Endometrium (tissue), 2 donors: Measurements from ENCODE around the gene MAGI1.

Experiments used
- FAIRE-seq: peaks from 2 replicates; lab custom pipeline; 2012; peaks lifted over from hg19 to GRCh38; lab: Jason Lieb, UNC
- donor health status: control.
- donor health status: control.

Gene MAGI1

GRCh38 chr3:65971293-65972252, 67.1 kb downstream of the MAGI1 start:
- FAIRE-seq, result no peak

- FAIRE-seq, result no peak
These were observed 69.7 kb downstream of the MAGI1 start for GRCh38 chr3:65968996-65969395.

GRCh38 chr3:65967451-65967850, 71.3 kb downstream of the MAGI1 start:
- FAIRE-seq, result no peak

GRCh38 chr3:65964838-65965237, 73.9 kb downstream of the MAGI1 start:
- FAIRE-seq, result no peak

GRCh38 chr3:65963787-65964677, 74.7 kb downstream of the MAGI1 start:
- no peak for FAIRE-seq

GRCh38 chr3:65961733-65962132, 77.0 kb downstream of the MAGI1 start:
- no peak for FAIRE-seq

GRCh38 chr3:65961128-65961527, 77.6 kb downstream of the MAGI1 start:
- no peak for FAIRE-seq

GRCh38 chr3:65960087-65960486, 78.6 kb downstream of the MAGI1 start:
- FAIRE-seq, result no peak

- no peak for FAIRE-seq
These were observed 80.5 kb downstream of the MAGI1 start for GRCh38 chr3:65958216-65958615.

- no peak for FAIRE-seq
These were observed 82.8 kb downstream of the MAGI1 start for GRCh38 chr3:65955792-65956477.

- no peak for FAIRE-seq
These were observed 84.6 kb downstream of the MAGI1 start for GRCh38 chr3:65953881-65954733.

- FAIRE-seq, result no peak
These were observed 85.4 kb downstream of the MAGI1 start for GRCh38 chr3:65953301-65953812.

- FAIRE-seq, result no peak
These were observed 85.9 kb downstream of the MAGI1 start for GRCh38 chr3:65952842-65953241.

- no peak for FAIRE-seq
These were observed 86.7 kb downstream of the MAGI1 start for GRCh38 chr3:65951836-65952505.

- FAIRE-seq, result no peak
These were observed 88.1 kb downstream of the MAGI1 start for GRCh38 chr3:65950340-65951326.

GRCh38 chr3:65948841-65949573, 89.7 kb downstream of the MAGI1 start:
- peak; percentile 15 for FAIRE-seq

GRCh38 chr3:65946438-65946837, 92.3 kb downstream of the MAGI1 start:
- FAIRE-seq, result no peak

GRCh38 chr3:65945953-65946352, 92.8 kb downstream of the MAGI1 start:
- FAIRE-seq, result no peak

GRCh38 chr3:65945480-65945879, 93.2 kb downstream of the MAGI1 start:
- FAIRE-seq, result no peak
